ENCODE measurements around the gene BRWD1.

Gene BRWD1

DNA sequence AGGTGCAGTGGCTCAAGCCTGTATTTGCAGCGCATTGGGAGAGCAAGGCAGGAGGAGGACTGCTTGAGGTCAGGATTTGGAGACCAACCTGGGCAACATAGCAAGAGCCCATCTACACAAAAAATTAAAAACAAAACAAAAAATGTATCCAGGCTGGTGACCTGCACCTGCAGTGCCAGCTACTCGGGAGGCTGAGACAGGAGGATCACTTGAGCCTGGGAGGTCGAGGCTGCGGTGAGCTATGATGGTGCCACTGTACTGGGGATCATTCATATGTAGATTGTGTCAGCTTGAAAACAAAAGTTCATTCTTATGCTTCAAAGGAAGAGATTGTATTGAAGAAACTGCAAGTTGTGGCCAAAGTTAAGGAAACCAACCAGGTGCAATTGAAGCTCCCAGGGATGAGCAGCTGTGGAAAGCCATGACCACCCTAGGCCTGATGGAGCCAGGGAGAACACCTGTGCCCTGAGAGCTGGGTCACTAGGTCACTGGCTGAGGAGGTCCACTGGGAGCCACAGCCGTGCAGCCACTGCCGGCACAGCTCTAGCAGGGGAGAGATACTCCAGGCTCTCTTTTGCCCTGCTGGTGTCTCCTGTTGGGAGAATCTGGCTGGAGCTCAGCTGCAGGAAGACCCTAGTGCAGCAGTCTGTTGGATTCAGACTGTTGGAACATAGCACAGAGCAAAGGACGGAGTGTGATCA lies 13.3 kb upstream of the BRWD1 start:
- no peak for DNase-seq

DNA sequence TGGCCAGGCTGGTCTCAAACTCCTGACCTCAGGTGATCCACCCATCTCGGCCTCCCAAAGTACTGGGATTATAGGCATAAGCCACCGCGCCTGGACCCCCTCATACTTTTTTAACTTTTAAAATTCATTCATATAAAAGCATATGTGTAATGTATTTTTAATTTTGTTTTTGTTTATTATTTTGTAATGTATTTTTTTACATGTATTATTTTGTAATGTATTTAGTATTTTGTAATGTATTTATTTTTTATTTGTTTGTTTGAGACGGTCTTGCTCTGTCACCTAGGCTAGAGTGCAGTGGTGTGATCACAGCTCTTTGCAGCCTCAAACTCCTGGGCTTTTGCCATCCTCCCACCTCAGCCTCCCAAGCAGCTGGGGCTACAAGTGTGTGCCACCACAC lies 12.0 kb upstream of the BRWD1 start:
- no peak for DNase-seq

DNA sequence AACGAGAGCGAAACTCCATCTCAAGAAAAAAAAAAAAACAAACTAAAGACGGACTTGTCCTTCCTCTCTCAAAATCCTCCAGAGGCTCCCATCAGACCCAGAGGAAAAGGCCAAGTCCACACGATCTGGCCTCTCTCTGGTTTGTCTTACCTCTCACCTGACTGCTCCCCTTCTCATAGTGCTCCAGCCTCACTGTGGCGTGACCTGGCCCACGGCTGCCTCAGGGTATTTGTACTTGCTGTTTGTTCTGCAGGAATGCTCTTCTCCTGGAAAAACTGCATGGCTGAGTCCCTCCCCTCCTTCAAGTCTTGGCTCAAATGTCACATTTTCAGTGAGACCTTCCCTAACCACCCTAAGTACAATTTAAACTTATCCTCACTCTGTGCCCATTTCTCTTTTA lies 8.0 kb upstream of the BRWD1 start:
- DNase-seq, result no peak

DNA sequence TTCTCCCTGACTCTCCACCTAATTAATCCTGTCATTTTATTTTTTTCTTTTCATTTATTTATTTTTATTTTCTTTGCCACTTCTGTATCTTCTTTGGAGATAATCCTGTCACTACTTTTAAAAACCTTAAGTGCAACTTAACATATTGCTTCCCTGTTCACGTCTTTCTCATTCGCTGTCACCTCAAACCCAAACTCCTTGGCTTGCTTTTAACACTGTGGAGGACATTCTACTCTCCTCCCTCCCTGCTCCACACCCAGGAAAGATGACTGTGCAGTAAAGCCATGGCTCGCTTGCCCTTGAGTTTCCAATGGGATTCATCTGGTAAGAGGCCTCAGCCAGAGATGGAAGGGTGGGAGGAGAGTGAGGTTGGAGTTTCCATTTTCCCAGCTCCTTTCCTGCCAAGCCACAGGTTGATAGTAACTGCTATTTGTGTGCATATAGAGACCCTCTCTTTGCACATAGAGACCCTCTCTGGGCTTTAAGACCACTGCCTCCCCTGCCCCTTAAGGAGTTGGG lies 6.4 kb upstream of the BRWD1 start:
- DNase-seq, result no peak

DNA sequence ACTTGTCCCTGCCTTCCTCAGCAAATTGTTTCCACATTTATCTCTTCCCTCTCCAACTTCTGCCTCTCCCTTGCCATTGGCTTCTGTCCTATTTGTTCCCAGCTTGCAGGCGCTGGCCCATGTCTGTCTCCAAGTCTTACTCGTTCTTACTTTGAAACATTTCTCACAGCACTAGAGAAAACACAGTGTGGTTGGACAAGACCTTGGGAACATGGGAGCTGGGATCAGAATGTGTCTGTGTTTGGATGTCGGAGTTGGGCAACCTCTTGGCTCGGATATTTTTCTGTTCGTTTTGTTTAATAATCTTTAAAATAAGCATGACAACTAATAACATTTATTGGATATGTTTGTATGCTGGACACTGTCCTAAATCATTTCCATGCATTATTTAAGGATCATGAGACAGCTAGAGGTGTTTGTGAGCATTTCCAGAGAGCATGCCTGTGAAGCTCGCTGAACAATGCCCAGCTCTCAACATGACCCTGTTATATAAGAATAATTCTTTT lies 5.9 kb upstream of the BRWD1 start:
- DNase-seq, result no peak

DNA sequence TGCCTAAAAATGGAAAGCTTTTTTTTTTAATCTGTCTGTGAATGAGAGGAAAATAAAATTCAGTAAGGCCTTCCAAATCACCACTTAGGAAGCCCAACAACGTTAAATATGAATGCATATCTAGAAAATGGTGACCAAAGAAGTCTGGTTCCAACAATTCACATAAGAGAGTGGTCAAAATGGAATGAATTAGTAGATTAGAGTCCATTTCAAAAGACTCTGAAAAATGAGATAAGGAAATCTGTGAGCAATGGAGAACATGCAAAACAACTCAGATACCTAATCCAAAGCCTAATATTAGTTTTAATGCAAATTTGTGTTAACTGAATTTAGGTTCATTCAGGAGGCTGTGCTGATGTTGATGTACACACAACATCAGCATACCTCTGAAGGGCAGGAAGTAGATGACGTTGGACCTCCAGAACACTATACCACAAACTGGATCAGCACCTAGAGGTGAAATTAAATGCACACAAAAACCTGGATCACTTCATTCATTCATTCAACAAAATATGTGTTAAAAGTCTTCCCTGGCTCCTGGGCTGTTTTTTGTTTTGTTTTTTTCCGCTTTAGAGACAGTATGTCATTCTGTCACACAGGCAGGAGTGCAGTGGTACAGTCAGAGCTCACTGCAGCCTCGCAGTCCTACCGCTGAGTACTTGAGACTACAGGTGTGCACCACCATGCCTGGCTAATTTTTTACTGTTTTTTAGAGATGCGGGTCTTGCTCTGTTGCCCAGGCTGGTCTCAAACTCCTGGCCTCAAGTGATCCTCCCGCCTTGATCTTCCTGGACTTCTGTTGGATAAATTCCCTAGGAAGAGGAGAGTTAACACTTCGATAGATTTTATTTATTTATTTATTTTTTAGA lies 4.9 kb upstream of the BRWD1 start:
- DNase-seq, result no peak

DNA sequence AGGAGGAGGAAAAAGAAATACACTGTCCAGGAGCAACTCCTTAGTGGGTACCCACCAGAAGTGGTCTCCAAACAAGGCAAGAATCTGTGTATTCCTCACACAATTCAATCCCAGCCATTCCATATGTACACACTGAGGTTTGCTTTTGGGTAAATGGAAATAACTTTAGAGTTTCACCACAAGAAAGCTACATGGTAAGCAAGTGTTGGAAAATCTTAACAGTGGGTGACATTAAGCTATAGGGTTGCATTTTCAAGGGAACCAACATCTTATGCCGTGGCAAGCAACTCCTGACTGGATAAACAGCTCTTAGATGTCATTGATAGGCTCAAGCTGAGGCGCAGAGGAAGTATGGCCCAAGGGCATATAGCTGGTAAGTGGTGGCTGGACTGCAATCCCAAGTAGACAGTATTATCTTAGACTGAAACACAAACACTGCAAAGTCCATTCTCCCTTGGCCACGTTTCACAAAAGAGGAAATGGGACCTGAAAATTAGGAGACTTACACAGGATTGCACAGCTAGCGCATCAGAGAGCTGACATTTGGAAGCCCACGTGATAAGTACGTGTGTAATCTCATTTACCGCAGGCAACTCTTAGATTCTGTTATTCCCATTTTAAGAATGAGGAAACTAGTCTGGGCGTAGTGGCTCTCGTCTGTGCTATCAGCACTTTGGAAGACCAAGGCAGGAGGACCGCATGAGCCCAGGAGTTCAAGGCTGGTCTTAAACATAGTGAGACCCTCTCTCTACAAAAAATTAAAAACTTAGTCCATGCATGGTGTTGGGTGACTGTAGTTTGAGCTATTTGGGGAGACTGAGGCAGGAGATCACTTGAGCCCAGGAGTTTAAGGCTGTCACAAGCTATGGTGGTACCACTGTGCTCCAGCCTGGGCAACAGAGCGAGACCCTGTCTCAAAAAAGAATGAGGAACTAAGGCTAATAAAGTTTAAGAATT lies 4.0 kb upstream of the BRWD1 start:
- no peak for DNase-seq

DNA sequence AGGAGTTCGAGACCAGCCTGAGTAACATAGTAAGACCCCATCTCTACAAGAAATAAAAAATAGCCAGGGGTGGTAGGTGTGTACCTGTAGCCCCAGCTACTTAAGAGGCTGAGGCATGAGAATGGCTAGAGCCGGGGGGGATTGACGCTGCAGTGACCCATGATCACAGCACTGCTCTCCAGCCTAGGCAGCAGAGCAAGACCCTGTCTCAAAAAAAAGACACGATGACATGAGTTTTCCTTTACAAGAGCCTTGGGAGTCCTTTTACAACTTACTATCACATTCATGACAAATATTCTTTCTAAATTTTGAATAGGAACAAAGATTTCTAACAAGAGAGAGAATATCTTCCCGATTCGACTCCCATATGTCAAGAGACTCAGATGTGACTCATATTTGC lies 3.3 kb upstream of the BRWD1 start:
- DNase-seq, result no peak

DNA sequence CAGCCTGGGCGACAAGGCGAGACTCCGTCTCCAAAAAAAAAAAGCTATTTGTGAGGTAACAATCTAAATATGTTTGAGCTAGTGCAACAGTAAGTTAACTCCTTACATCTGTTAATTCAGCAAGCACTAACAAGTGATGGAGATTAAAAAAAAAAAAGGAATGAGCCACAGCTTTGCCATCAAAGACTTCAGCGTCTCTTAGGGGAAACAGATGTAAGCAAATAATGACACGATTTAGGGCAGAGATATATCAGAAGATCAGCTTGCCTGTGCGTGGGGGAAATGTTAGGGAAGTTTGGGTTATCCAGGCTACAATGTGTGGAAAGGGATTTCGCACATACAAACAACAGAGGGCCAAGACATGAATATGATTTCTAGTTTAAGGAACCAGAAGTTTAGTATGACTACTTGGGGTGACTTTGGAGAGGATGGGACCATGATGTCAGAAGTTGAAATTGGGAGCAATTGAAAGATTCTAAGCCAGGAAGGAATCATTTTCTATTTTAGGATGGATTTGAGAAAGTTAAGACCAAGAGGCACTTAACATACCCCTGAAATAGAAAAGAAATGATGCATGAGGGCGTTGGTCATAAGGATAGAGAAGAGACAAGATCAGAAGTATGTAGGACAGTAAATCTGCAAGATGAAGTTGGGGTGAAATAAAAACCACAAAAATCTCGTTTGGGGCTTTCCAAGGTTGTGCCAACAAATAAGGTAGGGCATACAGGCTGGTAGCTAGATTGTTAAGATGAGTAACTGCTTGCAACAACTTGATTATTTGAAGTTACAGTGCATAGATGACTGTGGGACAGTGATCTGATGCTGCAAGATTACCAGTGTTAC lies 2.4 kb upstream of the BRWD1 start:
- DNase-seq, result peak; percentile 58

DNA sequence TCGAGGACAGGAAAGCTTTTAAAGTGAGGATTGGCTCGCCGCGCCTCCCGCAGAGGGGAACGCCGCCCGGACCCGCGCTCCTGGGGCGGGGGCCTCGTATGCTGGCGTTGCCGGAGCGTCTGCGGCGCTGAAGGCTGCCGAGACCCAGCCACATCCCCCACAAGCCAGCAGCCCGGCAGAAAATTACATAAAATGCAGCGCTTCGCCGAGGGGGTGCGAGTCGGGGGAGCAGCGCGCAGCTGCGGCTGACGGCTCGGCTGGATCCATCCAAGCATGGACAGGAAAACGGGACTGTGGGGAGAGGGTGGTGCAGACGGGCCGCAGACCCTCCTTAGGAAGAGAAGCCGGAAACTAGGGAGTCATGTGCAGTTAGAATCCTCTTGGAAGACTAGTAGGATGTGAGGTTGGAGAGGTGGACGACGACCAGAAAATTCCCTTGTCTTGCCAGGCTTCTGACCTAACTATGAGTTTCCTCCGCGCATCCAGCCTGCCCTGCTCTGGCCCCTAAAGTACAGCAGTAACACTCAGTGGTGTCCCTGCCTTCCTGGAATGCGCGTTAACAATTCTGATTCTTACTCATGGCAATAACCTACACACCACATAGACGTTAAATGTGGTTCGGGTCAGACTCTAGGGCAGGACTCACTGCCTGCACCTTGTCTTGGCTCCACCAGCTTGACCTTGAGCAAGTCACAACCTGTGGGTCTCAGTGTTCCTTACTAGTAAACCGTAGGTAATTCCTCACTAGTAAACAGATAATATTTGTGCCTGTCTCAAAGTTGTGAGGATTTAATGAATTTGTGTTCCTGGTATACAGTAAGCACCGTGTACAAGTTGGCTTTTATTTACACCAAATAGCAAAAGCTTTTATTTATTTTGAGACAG lies 953 bp upstream of the BRWD1 start:
- DNase-seq, result peak; percentile 59

DNA sequence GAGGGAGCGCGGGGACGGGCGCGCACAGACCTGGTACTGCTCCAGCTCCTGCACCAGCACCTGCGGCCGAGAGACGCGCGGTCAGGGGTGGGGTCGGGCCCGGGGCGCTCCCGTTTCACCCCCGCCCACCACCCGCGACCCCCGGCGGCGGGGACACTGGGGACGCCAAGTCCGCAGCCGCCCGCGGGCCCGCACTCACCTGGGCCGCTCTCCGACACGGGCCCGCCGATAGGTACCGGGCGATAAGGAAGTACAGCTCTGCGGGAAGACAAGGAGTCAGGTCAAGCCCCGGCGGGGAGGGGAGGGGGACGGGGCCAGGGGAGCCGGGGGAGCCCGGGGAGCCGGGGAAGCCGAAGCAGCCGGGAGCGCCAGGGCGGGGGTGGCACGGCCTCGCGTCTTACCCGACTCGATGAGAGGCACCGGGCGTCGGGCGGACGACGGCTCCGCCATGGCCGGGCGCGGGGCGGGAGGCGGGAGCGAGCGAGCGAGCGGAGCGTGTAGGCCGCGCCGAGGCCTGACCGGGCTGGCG lies 326 bp downstream of the BRWD1 start:
- DNase-seq, result no peak

DNA sequence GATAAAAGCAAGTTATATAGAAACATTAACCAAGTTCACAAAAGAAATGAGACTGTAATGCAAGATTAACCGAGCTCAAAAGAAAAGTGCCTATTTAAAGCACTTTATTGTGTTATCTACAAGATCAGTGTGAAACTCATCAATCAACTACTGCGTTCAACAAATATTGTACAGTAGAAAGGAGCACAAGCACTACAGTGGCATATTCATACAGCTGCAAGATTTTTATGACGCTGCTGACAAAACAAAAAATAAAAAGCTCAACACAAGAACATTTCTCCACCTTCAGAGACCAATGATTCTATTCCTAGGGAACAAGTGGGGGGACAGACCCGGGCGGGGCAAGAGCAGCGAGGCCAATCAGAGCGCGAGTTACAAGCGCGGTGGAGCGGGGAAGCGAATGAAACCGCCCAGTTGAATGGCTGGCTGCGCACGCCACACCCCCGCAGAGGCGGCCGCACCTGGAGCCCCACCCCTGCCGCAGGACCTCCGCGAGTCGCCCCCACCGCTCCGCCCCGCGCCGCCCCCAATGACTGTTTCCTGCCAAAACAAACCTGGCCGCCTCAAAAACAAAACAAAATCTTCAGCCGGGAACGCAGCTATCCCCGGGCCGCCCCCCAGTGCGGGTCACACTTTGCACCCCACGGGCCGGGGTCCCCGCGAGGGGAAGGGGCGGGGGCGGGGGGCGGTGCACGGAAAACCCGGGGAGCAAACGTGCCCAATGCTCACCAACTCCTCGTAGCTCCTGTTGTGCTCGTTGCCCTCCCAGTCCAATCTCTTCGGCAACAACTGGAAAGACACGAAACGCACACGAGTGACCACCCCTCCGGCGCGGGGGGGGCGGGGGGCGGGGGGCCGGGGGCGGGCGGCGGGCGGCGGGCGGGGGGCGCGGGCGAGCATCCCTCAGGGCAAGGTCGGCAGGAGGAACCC lies 1.1 kb downstream of the BRWD1 start:
- DNase-seq, result peak; percentile 95

DNA sequence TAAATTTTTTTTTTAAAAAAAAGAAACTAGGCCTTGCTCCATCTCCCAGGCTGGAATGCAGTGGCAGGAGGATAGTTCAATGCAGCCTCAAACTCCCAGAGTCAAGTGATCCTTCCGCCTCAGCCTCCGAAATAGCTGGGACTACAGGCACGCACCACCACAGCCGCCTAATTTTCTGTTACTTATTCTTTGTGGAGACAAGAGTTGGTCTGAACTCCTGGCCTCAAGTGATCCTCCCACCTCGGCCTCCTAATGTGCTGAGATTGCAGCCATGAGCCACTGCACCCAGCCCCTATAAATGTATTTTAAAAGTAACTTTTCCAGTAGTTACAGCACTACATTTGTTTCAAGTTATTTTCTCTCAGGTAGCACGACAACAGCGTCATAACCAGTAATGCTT lies 2.3 kb downstream of the BRWD1 start:
- DNase-seq, result no peak

DNA sequence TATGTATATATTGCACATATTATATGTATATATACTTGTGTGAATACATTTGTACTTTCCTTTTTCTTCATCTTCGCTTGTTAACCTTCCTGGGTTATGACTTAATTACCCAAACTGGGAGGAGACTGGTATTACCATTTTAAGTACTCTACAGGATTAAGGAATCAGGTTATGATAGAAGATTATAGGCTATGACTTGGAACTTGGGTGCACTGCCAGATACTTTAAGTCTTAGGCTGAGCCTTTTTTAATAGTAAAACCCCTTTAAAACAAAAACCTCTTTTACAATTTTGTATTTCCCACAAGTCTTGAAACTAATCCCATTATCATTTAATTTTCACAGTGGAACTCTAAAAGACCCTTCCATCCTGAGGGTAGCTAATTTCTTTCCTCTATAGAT lies 6.0 kb downstream of the BRWD1 start:
- no peak for DNase-seq

DNA sequence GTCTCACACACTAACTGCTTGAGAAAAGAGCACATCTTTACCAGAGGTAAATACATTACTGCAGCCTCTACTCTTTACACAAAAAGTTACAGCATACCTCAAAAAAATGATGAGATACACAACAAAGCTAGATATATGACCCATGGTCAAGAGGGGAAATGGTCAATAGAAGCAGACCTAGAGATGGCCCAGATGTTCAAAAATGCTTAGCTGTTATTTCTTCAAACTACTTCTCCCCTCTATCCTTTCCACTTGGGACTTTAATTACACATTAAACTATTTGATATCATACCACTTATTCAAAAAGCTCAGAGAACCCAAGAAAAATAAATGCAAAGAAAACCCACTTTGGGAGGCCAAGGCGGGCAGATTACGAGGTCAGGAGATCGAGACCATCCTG lies 12.8 kb downstream of the BRWD1 start:
- no peak for DNase-seq

DNA sequence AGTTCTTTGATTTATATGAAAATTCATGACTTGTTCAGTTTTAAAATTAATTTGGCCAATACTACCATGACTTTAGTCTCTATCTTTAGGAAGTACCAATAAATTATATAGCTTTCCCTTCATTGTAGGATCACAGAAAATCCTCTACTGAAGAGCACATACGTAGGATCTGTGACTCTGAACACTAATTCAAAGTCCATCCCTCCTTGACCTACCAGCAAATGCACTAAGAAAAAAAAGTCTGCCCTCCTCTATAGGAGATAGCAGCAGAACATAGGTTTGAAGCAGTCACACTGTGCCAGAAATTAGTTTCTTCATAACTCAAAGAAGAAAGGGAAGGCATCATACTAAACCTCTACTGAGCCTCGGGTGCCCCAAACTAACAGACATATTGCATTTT lies 16.5 kb downstream of the BRWD1 start:
- no peak for DNase-seq

DNA sequence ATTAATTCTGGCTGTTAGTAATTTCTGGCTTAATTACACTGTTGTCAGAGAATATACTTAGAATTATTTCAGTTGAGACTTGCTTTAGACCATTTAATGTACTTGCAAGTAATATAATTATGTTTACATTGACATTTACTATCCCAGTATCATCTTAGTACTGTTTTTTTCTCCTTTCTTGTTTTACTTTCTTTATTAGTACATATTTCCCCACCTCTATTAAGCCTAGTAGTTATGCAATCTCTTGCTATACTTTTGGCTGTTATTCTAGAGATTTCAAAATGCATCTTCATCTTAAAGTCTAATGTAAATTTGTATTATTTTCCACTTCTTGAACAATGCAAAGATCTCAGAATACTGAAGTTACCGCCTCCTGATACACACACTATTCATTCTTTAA lies 24.4 kb downstream of the BRWD1 start:
- no peak for DNase-seq

DNA sequence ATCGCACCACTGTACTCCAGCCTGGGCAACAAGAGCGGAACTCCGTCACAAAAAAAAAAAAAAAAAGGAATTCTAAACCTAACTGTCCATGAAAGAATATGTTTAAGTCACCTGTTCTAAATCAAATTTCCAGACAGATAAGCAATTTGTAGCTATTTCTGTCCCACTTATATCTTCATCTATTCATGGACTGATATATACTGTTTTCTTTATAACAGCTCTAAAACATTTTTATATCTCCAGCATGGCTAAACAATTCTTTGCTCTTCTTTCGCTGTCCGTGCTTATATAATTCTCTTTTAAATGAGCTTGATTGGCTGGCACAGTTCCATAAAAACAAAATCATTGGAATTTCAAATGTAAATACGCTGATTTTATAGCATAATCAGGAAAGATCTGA lies 30.5 kb downstream of the BRWD1 start:
- DNase-seq, result no peak

DNA sequence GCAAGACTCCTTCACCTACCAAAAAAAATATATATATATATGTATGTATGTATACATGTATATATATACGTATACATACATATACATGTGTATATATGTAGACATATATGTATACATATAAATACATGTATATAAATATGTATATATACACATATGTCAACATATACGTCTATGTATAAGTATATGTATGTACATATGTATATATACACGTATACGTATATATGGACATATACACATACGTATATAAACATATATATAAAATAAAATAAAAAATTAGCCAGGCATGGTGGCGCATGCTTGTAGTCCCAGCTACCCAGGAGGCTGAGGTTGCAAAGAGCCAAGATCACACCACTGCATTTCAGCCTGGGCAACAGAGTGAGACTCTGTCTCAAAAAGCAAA lies 31.6 kb downstream of the BRWD1 start:
- no peak for DNase-seq
